Fibroblast of villous mesenchyme (primary cell): Measurements from ENCODE around the gene TMOD1. TPM values are rescaled to one million over a fixed set of nuclear protein-coding genes. Genes with fewer than 3 reads are reported as not detected.

ENCODE experiments used
- DNase-seq: peaks from one replicate; pipeline ENCODE4 v3.0.0-alpha.2; 2010; ENCODE audit warnings: low read depth
- H3K4me3 ChIP-seq: 2 replicates; pipeline ENCODE4 v1.5.1; 2011; ENCODE audit warnings: low read depth, mild to moderate bottlenecking, low read length
- total RNA-seq: library from RNA; depleted of rRNA; stranded (reverse); fragments of >200 nt; gene quantifications from 2 replicates; pipeline ENCODE4 v1.2.3, GENCODE V29; 2012
- TF ChIP-seq, protein P1 (sequence below): IDR thresholded peaks from 2 replicates; pipeline ENCODE4 v1.5.1; 2012; ENCODE audit warnings: low read depth, mild to moderate bottlenecking, low read length; ENCODE audit not compliant: insufficient read depth

The TMOD1 gene
- total RNA-seq, 1 donor: 0.43 TPM

DNA sequence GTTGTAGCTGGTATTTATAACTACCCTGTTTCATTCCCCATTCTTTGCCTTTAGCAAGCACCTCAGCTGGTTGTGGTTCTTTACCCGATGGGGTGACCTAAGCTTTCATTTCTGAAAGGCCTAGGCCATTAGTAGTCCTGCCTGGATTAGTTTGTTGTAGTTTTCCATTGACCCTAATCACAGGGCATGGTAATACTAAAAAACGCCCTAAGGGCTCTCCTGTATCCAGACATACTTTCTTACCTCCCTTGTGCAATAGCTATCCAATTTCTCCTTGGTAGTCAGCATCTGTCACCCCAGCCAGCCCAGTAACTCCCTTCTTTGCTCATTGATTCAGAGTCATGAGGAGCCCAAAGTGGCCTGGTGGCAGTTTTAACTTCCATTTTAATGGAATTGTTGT is 24.0 kb downstream of the TMOD1 start:
- peak; percentile 87 for DNase-seq
- TF ChIP-seq, protein P1, sequence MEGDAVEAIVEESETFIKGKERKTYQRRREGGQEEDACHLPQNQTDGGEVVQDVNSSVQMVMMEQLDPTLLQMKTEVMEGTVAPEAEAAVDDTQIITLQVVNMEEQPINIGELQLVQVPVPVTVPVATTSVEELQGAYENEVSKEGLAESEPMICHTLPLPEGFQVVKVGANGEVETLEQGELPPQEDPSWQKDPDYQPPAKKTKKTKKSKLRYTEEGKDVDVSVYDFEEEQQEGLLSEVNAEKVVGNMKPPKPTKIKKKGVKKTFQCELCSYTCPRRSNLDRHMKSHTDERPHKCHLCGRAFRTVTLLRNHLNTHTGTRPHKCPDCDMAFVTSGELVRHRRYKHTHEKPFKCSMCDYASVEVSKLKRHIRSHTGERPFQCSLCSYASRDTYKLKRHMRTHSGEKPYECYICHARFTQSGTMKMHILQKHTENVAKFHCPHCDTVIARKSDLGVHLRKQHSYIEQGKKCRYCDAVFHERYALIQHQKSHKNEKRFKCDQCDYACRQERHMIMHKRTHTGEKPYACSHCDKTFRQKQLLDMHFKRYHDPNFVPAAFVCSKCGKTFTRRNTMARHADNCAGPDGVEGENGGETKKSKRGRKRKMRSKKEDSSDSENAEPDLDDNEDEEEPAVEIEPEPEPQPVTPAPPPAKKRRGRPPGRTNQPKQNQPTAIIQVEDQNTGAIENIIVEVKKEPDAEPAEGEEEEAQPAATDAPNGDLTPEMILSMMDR: no peak
- H3K4me3 ChIP-seq: no peak overlapping the region

GRCh38 chr9:97526895-97527575 is 25.6 kb downstream of the TMOD1 start:
- H3K4me3 ChIP-seq: no peak overlapping the region
- TF ChIP-seq, protein P1: no peak
- DNase-seq: no peak

GRCh38 chr9:97527626-97528528 is 26.4 kb downstream of the TMOD1 start:
- no peak for DNase-seq

DNA sequence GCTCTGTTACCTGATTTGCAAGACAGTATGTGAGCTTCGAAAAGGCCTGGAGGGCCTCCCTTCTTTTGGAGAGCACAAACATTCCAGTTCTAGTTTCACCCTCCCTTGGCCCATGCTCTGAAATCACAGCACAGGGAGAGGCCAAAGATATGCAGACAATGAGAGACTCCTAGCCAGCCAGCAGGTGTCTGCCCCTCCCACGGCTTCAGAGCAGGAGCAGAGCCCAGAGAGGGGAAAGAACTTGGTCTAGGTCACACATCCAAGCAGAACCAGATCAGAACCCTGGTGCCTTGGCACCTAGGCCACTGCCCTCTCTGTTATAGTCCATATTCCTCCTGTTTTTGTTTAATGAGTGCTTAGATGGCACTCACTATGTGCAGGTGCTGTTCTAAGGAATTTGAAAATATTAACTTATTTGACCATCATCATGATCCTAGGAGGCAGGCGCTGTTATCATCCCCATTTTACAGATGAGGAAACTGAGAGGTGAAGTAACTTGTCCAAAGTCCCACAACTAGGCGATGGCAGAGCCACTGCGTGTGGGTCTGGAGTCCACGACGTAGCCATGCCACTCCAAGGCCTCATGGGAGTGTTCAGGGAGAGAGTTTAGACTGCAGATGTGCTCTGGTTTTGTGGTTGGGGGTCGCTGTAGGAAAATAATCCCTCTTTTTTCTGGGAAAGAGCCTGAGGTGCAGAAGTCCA is 27.2 kb downstream of the TMOD1 start:
- no peak for DNase-seq

More at GRCh38 chr9:97527626-97528528, 26.4 kb downstream of the TMOD1 start:
- TF ChIP-seq, protein P1: no peak
- H3K4me3 ChIP-seq: no peak overlapping the region

DNA sequence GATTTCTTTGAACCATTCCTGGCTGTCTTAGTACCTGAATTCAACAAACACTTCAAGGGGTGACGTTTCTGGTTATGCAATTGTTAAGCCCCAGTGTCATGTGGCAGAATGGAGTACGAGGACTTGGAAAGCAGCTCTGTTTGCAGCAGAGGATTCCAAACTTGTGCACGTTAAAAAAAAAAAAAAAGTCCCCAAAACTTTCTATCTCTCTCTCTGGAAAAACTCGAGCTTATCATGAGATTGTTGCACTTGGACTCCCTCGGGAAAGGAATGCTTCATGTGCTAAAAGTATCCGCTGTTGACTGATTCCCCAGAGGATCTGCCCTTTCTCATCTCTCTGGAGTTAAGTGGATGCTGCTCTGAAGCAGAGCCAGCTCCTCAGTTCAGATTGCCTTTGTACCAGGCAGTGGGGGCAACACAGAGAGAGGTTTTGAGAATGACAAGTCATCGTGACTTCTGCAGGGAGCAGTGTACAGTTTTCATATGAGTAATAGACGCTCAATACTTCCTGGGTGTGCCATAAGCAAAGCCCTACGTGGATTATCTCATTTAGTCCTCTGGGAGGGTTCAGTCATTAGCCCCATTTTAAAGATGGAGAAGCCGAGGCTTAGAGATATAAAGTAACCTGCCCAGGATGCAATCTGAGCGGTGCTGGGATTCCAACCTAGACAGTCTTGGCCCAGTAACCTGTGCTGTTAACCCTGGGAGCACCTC is 28.1 kb downstream of the TMOD1 start:
- peak; percentile 65 for DNase-seq
- TF ChIP-seq, protein P1: no peak
- no peak overlapping the region for H3K4me3 ChIP-seq

More for the DNA sequence above, 27.2 kb downstream of the TMOD1 start:
- TF ChIP-seq, protein P1: no peak
- H3K4me3 ChIP-seq: no peak overlapping the region

- DNase-seq: no peak
- TF ChIP-seq, protein P1: no peak
Observed at GRCh38 chr9:97531888-97532376, 30.5 kb downstream of the TMOD1 start.

More at GRCh38 chr9:97531888-97532376, 30.5 kb downstream of the TMOD1 start:
- H3K4me3 ChIP-seq: no peak overlapping the region
